NCI-H2081 (cell line): ENCODE data around the gene PPFIA2.
"Not testable (repeated sequence)": the region's sequence is repeated elsewhere in the genome, so short reads cannot be mapped to it uniquely, and the experiment has no call there.

Source experiments
- DNase-seq, 2 experiments: peaks; one replicate each; lab custom pipeline; 2025; lab: John Stamatoyannopoulos, UW

The PPFIA2 gene

GRCh38 chr12:81668475-81668874 is 90.7 kb downstream of the PPFIA2 start:
- DNase-seq = peak in 1 of 2 experiments; percentile 10

DNA sequence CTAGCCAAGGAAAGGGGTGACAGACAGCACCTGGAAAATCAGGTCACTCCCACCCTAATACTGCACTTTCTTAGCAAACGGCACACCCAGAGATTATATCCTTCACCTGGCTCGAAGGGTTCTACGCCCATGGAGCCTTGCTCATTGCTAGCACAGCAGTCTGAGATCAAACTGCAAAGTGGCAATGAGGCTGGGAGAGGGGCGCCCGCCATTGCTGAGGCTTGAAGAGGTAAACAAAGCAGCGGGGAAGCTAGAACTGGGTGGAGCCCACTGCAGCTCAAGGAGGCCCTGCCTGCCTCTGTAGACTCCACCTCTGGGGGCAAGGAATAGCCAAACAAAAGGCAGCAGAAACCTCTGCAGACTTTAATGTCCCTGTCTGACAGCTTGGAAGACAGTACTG is 99.8 kb downstream of the PPFIA2 start:
- not testable (repeated sequence) for DNase-seq

DNA sequence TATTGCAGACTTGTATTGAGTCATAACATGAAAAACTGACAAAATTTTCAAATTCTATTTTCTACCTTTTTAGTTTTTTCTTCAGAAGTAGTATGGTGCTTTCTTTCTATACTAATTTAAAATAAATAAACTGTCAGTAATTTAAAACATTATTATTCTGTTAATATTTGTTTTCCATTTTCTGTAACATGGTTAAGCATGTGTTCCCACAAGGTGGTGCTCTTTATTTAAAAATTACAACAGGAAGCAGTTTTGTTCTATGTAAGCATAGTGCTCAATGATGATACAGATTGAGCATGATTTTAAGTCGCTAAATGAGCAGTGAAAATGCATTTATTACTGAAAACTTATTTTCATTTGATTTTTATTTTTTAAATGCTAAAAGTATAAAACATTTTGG is 114.6 kb downstream of the PPFIA2 start:
- peak; percentile 44 to 69 for DNase-seq

DNA sequence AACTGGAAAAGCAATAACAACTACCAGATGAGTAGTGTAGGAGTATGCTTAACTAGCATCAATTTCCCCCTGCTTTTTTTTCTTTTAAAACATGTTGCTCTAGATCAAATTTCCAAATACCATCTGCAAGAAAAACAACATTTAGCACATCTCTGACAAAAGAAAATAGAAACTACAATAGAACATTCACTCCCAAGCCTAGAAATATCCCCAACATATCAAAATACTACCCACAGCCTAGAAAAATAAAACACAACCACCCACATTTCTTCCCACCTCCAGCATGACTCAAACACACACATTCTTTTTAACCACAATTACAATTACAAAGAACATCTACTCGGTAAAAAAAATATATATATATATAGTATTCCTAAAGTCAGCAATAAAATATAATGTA is 120.0 kb downstream of the PPFIA2 start:
- no peak for DNase-seq

DNA sequence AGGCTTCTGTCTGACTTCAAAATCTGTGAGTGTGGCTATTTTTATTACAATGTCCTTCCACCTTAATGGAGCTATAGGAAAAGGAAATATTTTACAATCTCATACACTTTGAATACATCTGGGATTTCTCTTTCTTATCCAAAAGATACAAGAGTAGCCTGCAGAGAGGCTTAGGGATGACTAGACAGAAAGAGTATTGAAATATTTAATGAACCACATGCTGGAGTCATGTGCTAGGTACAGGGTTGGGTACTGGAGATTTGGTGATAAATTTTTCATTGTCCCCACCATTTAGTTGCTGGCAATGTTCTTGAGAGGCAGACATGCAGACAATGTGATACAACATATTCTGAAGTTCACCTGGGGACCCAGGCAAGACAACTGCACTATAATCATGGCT is 126.0 kb downstream of the PPFIA2 start:
- no peak for DNase-seq

DNA sequence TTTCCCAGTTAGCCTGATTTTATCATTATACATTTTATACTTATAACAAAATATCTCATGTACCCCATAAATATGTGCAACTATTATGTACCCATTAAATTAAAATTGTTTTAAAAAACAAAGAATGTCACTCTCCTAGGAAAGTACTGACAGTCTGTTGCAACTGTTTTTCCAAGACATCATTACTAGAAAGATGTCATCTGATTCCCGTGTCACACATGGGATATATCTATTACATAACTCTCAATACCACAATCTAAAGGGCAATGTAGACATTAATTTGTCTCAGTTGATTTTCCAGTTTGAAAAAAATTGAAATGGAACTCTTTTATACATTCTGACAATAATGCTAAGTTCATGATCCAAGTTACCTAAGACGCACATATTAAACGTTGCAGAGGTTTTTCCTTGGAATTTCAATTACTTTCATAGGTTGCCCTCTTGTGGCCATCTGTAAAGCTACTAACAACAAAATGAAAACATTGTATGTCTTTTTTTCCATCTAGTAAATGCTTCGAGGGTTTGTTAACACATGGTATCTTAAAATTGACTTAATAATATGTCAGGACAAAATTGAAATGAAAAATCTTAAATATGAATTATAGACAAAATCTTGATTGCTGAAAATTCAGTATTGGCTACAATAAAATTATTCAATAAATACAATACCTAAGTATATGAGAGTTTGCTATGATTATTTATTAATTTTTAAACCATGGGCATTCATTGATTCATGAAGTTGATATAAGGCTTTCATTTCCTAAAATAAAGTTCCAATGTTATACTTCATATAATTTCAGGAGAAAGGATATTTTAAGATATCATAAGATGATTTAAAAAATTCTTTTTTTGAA is 131.6 kb downstream of the PPFIA2 start:
- DNase-seq = peak; percentile 66 to 77

DNA sequence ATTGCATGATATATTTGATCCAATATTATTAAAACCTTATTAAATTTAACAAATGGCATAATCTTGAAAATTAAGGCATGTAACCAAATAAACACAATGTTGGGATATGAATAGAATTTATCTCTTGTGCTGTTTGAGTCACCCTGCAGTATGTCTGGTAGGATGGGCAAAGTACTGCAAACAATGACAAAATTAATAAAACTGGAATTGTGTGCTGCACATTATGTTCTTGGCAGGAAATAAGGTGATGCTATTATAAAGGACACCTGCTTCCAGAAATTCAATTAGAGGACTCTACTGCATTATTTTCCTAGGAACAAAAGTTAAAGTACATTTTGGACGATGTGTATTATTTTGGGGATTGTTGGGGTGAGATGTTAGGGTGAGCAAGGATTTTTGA is 132.7 kb downstream of the PPFIA2 start:
- peak in 1 of 2 experiments; percentile 59 for DNase-seq

- DNase-seq = peak in 1 of 2 experiments; percentile 6
Measured at GRCh38 chr12:81617915-81618314, 141.2 kb downstream of the PPFIA2 start.

- DNase-seq = no peak
Measured at GRCh38 chr12:81615026-81615588, 144.0 kb downstream of the PPFIA2 start.

GRCh38 chr12:81610955-81611889 is 147.9 kb downstream of the PPFIA2 start:
- peak in 1 of 2 experiments; percentile 37 for DNase-seq

DNA sequence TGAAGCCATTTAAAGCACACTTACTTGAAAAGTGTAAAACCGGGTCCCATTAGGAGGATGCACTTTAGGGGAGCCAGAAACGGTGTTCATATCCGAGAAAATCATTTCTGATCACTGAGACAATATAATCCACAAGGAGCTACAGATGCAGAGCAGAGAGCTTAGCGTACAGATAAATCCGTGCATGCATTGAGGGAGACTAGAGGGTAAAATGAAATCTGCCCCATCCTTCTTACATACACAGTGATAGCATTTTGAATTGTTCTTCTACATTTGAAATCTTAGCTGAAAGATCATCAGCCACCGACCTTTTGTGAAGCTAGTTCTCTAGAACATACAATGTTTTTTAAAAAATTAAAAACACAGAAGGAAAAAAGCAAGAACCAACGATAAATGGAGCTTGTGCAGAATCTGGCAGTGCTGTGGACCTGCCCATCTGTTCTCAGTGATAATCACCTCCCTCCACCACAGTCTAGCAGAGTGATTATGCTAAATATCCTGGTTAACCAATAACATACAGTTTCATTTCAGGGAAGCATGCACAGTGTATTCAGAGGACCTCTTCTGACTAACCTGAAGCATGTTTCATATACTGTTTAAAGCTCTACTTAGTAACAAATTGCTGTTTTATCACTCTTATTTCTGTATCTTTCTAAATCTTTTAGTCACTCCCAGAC is 161.1 kb downstream of the PPFIA2 start:
- peak; percentile 66 to 91 for DNase-seq

- peak; percentile 50 to 71 for DNase-seq
Measured at GRCh38 chr12:81596558-81596957, 162.6 kb downstream of the PPFIA2 start.

DNA sequence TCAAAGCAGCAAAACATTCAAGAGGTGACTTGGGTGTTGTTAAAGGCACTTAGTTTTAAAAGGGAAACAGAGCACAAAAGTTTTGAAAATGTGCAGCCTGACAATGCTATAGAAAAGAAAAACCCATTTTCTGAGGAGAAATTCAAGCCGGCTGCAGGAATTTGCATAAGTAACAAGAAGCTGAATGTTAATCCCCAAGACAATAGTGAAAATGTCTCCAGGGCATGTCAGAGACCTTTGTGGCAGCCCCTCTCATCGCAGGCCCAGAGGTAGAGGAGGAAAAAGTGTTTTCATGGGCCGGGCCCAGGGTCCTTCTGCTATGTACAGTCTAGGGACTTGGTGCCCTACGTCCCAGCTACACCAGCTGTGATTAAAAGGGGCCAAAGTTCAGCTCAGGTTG is 167.9 kb downstream of the PPFIA2 start:
- DNase-seq = no peak

- DNase-seq = not testable (repeated sequence)
Measured at GRCh38 chr12:81590703-81591102, 168.4 kb downstream of the PPFIA2 start.

DNA sequence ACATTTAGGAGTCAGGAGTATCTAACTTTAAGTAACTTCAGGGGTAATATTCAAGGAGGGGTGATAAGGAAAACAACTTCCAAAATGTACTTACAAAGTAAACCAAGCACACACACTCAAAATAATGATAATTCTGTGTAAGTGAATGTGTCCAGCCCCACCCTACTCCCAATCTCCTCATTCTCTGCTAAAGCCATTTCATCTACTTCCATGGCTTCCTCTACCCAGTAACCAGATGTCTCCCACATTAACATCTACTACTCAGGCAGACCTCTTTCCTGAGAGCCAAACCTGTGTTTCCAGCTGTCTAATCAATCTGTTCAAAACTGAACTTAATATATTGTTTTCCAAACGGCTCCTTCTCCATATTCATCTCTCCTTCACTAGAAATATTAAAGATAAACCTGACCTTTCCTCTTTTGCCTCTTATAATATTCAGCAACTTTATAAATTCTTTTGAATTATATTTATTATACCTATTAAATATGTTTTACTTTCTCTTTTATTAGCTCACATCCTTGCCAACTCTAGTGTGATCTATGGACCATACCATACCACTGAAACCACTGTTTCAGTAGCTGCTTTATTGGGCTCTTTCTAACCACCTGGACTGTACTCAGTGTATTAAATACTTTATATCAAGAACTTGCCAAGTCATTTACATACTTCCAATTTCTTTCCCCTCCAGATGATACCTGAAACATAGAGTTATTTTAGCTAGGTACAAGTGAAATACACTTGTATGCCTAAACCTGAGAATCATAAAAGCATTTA is 170.7 kb downstream of the PPFIA2 start:
- DNase-seq = no peak

GRCh38 chr12:81585787-81586186 is 173.4 kb downstream of the PPFIA2 start:
- DNase-seq = no peak

DNA sequence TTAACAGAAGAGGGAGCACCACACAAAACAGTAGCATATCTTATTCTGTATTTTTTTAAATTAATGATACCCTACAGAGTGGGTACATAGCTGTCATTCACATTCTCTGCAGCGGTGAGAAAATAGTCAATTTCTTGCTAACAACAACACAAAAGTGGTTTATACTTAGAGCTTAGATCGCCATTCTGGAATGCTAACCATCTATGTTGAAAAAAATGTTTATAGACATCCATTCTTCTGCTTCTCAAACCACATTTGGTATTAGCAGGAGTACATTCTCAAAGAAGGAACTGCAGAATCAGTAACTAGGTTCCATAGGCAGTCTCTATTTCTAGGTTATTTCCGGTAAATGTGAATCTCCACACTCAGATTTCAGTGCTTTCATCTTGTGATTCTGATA is 185.9 kb downstream of the PPFIA2 start:
- no peak for DNase-seq

DNA sequence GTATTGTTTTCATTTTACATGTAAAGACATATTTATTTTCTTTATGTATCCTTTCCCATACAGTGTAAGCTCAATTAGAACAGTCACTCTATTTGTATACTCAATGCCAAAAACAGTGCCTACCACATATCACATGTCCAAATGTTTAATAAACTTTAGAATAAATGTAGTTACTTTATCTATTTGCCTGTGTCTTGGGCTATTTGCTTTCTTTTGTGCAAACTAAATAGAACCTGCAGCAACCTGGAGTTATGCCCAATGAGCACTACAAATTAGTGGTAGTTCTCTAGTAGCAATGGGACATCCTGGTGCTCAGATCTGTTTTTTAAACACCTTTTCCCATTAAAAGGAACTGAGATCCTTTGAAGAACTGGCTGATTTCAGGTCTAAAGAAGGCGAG is 186.7 kb downstream of the PPFIA2 start:
- peak in 1 of 2 experiments; percentile 49 for DNase-seq

- no peak for DNase-seq
Measured at GRCh38 chr12:81570234-81570633, 188.9 kb downstream of the PPFIA2 start.

GRCh38 chr12:81564237-81564636 is 194.9 kb downstream of the PPFIA2 start:
- no peak for DNase-seq

DNA sequence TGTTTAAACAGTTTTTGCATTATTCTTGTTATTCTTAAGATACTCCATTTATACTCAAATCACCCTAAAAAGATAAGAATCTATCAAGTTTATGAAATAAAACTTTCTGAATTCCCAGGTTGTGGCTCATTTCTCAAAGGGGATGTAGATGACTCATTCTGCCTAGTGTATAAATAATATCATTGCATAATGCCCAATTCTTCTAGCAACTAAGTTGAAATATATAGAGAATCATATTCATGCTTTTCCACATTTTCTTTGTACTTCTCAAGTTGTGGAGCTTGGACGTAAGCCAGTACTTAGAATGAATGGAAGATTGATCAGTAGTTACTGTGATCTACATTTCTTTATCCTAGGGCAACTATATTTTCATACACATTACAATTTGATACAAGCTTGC is 201.1 kb downstream of the PPFIA2 start:
- no peak for DNase-seq
